ENCODE results near the gene ASB11.

DNA sequence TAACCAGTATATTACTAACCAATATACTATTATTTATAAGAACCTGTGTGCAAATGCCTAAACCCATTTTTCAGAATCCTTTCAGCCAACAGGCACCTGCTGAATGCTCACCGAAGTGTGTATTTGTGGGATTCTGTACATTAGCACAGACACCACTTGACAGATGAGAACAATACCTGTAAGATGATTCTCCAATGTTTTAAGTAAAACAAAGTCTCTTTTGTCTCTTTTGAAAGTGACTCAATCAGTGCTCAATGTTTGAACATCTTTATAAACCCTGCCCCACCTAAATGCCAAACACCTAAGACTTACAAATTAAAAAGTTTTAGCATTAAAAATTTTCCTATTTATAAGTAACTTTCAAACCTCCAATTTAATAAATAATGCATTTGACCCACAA, 46.3 kb downstream of the ASB11 start:
- TF ChIP-seq, protein P1, sequence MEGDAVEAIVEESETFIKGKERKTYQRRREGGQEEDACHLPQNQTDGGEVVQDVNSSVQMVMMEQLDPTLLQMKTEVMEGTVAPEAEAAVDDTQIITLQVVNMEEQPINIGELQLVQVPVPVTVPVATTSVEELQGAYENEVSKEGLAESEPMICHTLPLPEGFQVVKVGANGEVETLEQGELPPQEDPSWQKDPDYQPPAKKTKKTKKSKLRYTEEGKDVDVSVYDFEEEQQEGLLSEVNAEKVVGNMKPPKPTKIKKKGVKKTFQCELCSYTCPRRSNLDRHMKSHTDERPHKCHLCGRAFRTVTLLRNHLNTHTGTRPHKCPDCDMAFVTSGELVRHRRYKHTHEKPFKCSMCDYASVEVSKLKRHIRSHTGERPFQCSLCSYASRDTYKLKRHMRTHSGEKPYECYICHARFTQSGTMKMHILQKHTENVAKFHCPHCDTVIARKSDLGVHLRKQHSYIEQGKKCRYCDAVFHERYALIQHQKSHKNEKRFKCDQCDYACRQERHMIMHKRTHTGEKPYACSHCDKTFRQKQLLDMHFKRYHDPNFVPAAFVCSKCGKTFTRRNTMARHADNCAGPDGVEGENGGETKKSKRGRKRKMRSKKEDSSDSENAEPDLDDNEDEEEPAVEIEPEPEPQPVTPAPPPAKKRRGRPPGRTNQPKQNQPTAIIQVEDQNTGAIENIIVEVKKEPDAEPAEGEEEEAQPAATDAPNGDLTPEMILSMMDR (IDR thresholded peaks at IDR 0.05) = no peak
- no peak for TF ChIP-seq POLR2A (IDR thresholded peaks at IDR 0.05)
